Measurements from ENCODE around the gene MAP4K2.
"Not testable (repeated sequence)": the region's sequence is repeated elsewhere in the genome, so short reads cannot be mapped to it uniquely, and the experiment has no call there.

MAP4K2 gene

GRCh38 chr11:64803158-64803845, at the start of gene MAP4K2:
Gene MAP4K2 (minus strand): TSS chr11:64803214. CDS start chr11:64803149, 65 bp downstream.
- DNase-seq, result peak; percentile 39 to 77

- DNase-seq, result no peak
Measured at GRCh38 chr11:64851831-64852351, 48.9 kb upstream of the MAP4K2 start.

GRCh38 chr11:64850979-64851567, 48.1 kb upstream of the MAP4K2 start:
- no peak for DNase-seq

GRCh38 chr11:64849598-64850356, 46.8 kb upstream of the MAP4K2 start:
- peak; percentile 37 to 68 for DNase-seq

- peak in 1 of 2 experiments; percentile 19 for DNase-seq
Measured at GRCh38 chr11:64848826-64849597, 46.0 kb upstream of the MAP4K2 start.

GRCh38 chr11:64848214-64848825, 45.3 kb upstream of the MAP4K2 start:
- DNase-seq, result no peak

GRCh38 chr11:64846998-64847666, 44.1 kb upstream of the MAP4K2 start:
- DNase-seq, result peak; percentile 87

- DNase-seq, result not testable (repeated sequence)
Measured at GRCh38 chr11:64845776-64846129, 42.7 kb upstream of the MAP4K2 start.

GRCh38 chr11:64845129-64845775, 42.2 kb upstream of the MAP4K2 start:
- DNase-seq, result no peak

GRCh38 chr11:64844330-64845128, 41.5 kb upstream of the MAP4K2 start, which contains the start of gene CDC42BPG:
Gene CDC42BPG (minus strand): TSS chr11:64844653. CDS start chr11:64844569, 84 bp downstream.
- peak; percentile 17 to 47 for DNase-seq

- DNase-seq, result no peak
Measured at GRCh38 chr11:64843686-64844329, 40.8 kb upstream of the MAP4K2 start.

GRCh38 chr11:64842851-64843685, 40.1 kb upstream of the MAP4K2 start:
- DNase-seq, result no peak

- no peak for DNase-seq
Measured at GRCh38 chr11:64842366-64842759, 39.3 kb upstream of the MAP4K2 start.

GRCh38 chr11:64841592-64842365, 38.8 kb upstream of the MAP4K2 start:
- no peak for DNase-seq

GRCh38 chr11:64839887-64840782, 37.1 kb upstream of the MAP4K2 start:
- no peak for DNase-seq

GRCh38 chr11:64839335-64839734, 36.3 kb upstream of the MAP4K2 start:
- no peak for DNase-seq
